ENCODE results near the gene CHEK2.
"Not testable (repeated sequence)": the region's sequence is repeated elsewhere in the genome, so short reads cannot be mapped to it uniquely, and the experiment has no call there.

CHEK2 gene

GRCh38 chr22:28682966-28683365 is 58.7 kb downstream of the CHEK2 start:
- DNase-seq (ENCODE audit: low spot score): not testable (repeated sequence)

GRCh38 chr22:28680813-28681490 is 60.7 kb downstream of the CHEK2 start:
- DNase-seq (ENCODE audit: low spot score): not testable (repeated sequence)

GRCh38 chr22:28679611-28680287 is 61.9 kb downstream of the CHEK2 start, which contains the start of gene TTC28:
TSS of gene TTC28 (minus strand) at chr22:28679840. CDS start at chr22:28679723, 117 bp downstream.
- DNase-seq (ENCODE audit: low spot score): peak; percentile 91

- peak; percentile 26 for DNase-seq (ENCODE audit: low spot score)
Observed at GRCh38 chr22:28678778-28679610, 62.6 kb downstream of the CHEK2 start.

GRCh38 chr22:28678170-28678569 is 63.5 kb downstream of the CHEK2 start:
- DNase-seq (ENCODE audit: low spot score): not testable (repeated sequence)

- peak; percentile 57 for DNase-seq (ENCODE audit: low spot score)
Observed at GRCh38 chr22:28674121-28674563, 67.5 kb downstream of the CHEK2 start.

- no peak for DNase-seq (ENCODE audit: low spot score)
Observed at GRCh38 chr22:28670756-28671155, 70.9 kb downstream of the CHEK2 start.

- peak; percentile 51 for DNase-seq (ENCODE audit: low spot score)
Observed at GRCh38 chr22:28670161-28670560, 71.5 kb downstream of the CHEK2 start.

- DNase-seq (ENCODE audit: low spot score): no peak
Observed at GRCh38 chr22:28669387-28669786, 72.2 kb downstream of the CHEK2 start.

GRCh38 chr22:28663569-28663942 is 78.1 kb downstream of the CHEK2 start:
- DNase-seq (ENCODE audit: low spot score): not testable (repeated sequence)

- DNase-seq (ENCODE audit: low spot score): no peak
Observed at GRCh38 chr22:28658448-28658847, 83.2 kb downstream of the CHEK2 start.

- no peak for DNase-seq (ENCODE audit: low spot score)
Observed at GRCh38 chr22:28656181-28656580, 85.4 kb downstream of the CHEK2 start.

- DNase-seq (ENCODE audit: low spot score): no peak
Observed at GRCh38 chr22:28650463-28650862, 91.2 kb downstream of the CHEK2 start.

GRCh38 chr22:28648792-28649191 is 92.8 kb downstream of the CHEK2 start:
- no peak for DNase-seq (ENCODE audit: low spot score)

GRCh38 chr22:28647216-28647615 is 94.4 kb downstream of the CHEK2 start:
- no peak for DNase-seq (ENCODE audit: low spot score)

GRCh38 chr22:28639321-28639720 is 102.3 kb downstream of the CHEK2 start:
- DNase-seq (ENCODE audit: low spot score): no peak
